OCI-LY3 (cell line): ENCODE data around the gene ZP4.

Experiments
- CTCF ChIP-seq: fragments of 200-600, 300-600 bp; sonication (generic); IDR thresholded peaks from 2 replicates; pipeline ENCODE4 v1.5.1; 2014; ENCODE audit warnings: antibody characterized with exemption, low read length, low read depth
- EZH2phosphoT487 ChIP-seq: fragments of 200-600 bp; shearing (Covaris generic); IDR thresholded peaks from 2 replicates; pipeline ENCODE4 v1.6.1; 2018; ENCODE audit warnings: antibody characterized with exemption, mixed run types, low read depth

GRCh38 chr1:237873487-237874211, 17.1 kb downstream of the ZP4 start:
- TF ChIP-seq CTCF = no peak
- no peak for TF ChIP-seq EZH2phosphoT487
